ENCODE data around the gene MAN1B1. TPM values are rescaled to one million over a fixed set of nuclear protein-coding genes. Genes with fewer than 3 reads are reported as not detected.

The MAN1B1 gene
- total and polyA plus RNA-seq, 2 of the 8 experiments (the other 6 are each of a cell fraction or from before 2014, with no cell fraction given), result 33.7 to 36.3 TPM

DNA sequence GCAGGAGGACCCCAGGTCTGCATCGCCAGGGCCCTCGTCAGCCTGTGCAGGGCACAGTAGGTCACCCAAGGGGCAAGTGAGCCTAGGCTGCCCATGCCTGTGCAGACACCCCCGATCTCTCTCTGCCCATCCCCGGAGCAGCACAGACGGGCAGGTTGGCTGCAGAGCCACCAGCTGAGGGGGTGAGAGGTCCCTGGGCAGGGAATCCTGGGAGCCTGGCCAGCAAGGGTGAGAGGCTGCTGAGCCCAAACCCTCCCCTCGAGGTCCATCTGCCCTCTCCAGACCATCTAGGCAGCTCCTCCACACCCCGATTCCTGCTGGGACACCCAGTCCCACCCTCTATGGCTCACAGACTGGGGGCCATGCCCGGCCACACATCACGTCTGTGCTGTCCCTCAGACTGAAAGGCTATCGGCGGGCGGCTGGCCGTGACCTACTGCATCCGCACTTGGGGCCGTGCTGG, 30.5 kb downstream of the MAN1B1 start:
- no peak overlapping the region for H2BK120ac ChIP-seq (replicated peaks; ENCODE audit: low read depth, low read length)
- H3K23ac ChIP-seq (ENCODE audit: insufficient read length), result no peak overlapping the region
- no peak overlapping the region for H3K27ac ChIP-seq (ENCODE audit: low read depth, low read length)
- H3K27me3 ChIP-seq (replicated peaks in 1 of 4; ENCODE audit: control insufficient read depth in 3 of 4, extremely low read depth in 1 of 4, insufficient read depth in 3 of 4, low read length in 3 of 4), result peaks cover 15 to 36% (median 30%) of the 10 kb centered on the region in 4 experiments
- no peak overlapping the region for H2BK15ac ChIP-seq (ENCODE audit: low read length)
- H3K9me3 ChIP-seq (ENCODE audit: insufficient read depth in 2 of 2, low read depth in 1 of 2, low read length in 1 of 2), result no peaks in the 10 kb centered on the region
- H3K4me3 ChIP-seq (ENCODE audit: extremely low read depth in 1 of 4, insufficient read depth in 2 of 4, low read depth in 3 of 4, low read length in 4 of 4), result no peak overlapping the region
- peaks cover 0 to 4% of the 10 kb centered on the region in 2 experiments for H4K20me1 ChIP-seq (replicated peaks in 1 of 2; ENCODE audit: control insufficient read depth in 1 of 2, insufficient read depth in 2 of 2, low read length in 2 of 2)
- no peak overlapping the region for H3K56ac ChIP-seq (replicated peaks; ENCODE audit: insufficient read length, low read depth, low read length)
- peaks cover 0 to 7% (median under 1%) of the 10 kb centered on the region in 4 experiments; a peak in 3 of 7 replicates for H3K4me1 ChIP-seq (replicated peaks in 1 of 4; ENCODE audit: control insufficient read depth in 3 of 4, insufficient read depth in 4 of 4, low read length in 3 of 4)
- TF ChIP-seq CTBP2 (IDR thresholded peaks at IDR 0.05; ENCODE audit: borderline replicate concordance, insufficient read depth, insufficient read length, low read length) (no peak), POU5F1 (IDR thresholded peaks at IDR 0.05; ENCODE audit: low read depth, low read length) (no peak), TEAD4 (IDR thresholded peaks at IDR 0.05; ENCODE audit: low read depth, low read length) (no peak), TAF7 (optimal IDR thresholded peaks at IDR 0.05; ENCODE audit: borderline replicate concordance, low read depth, low read length) (no peak)
- no peak overlapping the region for H4K5ac ChIP-seq (ENCODE audit: insufficient read length, low read depth, low read length)
- POLR2A ChIA-PET (ENCODE audit: partially characterized antibody), result interaction anchor here (1.2 to 1.4 kb wide), 2 partner anchors 12 to 110 kb away, joined by 3 to 4 read pairs; partner anchors contain the start of gene RNF224
- CTCF ChIA-PET (ENCODE audit: partially characterized antibody), result interaction anchor here (1.4 to 2.5 kb wide), 7 partner anchors 10 to 136 kb away, joined by 4 to 6 read pairs (median 5); no protein-coding TSS in a partner anchor
- no peak overlapping the region for H2AFZ ChIP-seq (ENCODE audit: low read length)
- no peak overlapping the region for H3K14ac ChIP-seq (ENCODE audit: insufficient read length)
- no peak overlapping the region for H4K8ac ChIP-seq (ENCODE audit: extremely low read depth, insufficient read depth, low read length)
- H3K36me3 ChIP-seq (ENCODE audit: control insufficient read depth in 2 of 4, insufficient read depth in 4 of 4, low read length in 3 of 4), result no peaks in the 10 kb centered on the region
- no peak overlapping the region for H3K18ac ChIP-seq (ENCODE audit: extremely low read depth, low read length)
- H3K4me2 ChIP-seq (ENCODE audit: insufficient read depth in 1 of 2, low read depth in 2 of 2, low read length in 2 of 2), result no peak overlapping the region
- H2BK5ac ChIP-seq (ENCODE audit: low read depth, low read length), result no peak overlapping the region
- peaks cover 3% of the 10 kb centered on the region; the same call in 1 of the 2 replicates for H3K23me2 ChIP-seq (ENCODE audit: low read depth, low read length)
- no peak overlapping the region for H2BK12ac ChIP-seq (ENCODE audit: low read depth, low read length)
- 85% methylated on average over 14 of the region's 15 CpGs; no CpG with 5 or more reads in 1 of the 2 experiments for whole genome bisulfite sequencing, 2 experiments (ENCODE audit: extremely low coverage in 1 of 2, insufficient coverage in 1 of 2, insufficient read length in 1 of 2, insufficient replicate concordance in 2 of 2, low coverage in 1 of 2, low lambda C conversion rate in 2 of 2, missing lambda C conversion rate in 1 of 2)
- H2BK20ac ChIP-seq (ENCODE audit: low read length), result no peak overlapping the region
- FAIRE-seq, result no peak
- no peak overlapping the region for H3K9ac ChIP-seq (replicated peaks in 1 of 4; ENCODE audit: extremely low read depth in 1 of 4, low read depth in 3 of 4, low read length in 3 of 4)
- DNase-seq (ENCODE audit: low read depth in 1 of 2, low spot score in 2 of 2), result no peak
- no peaks in the 10 kb centered on the region for H3K79me2 ChIP-seq (ENCODE audit: control insufficient read depth in 1 of 2, insufficient read depth in 2 of 2, low read length in 2 of 2)
- H3K79me1 ChIP-seq (ENCODE audit: low read depth, low read length), result no peaks in the 10 kb centered on the region
- H4K91ac ChIP-seq (replicated peaks; ENCODE audit: insufficient read length, low read length), result no peak overlapping the region
- H3K4ac ChIP-seq (replicated peaks; ENCODE audit: insufficient read length, low read depth, low read length), result no peak overlapping the region
- H2AK5ac ChIP-seq (ENCODE audit: low read depth, low read length), result no peak overlapping the region
